D721Med (cell line): ENCODE measurements around the gene IFT172.

Source experiments
- DNase-seq: peaks from one replicate; pipeline ENCODE4 v3.0.0; 2011; ENCODE audit warnings: low spot score; ENCODE audit not compliant: insufficient read length
- FAIRE-seq: peaks from 2 replicates; lab custom pipeline; 2011; peaks lifted over from hg19 to GRCh38; lab: Jason Lieb, UNC
- TF ChIP-seq, protein P1 (sequence below): IDR thresholded peaks from 2 replicates; pipeline ENCODE4 v1.5.1; 2012; ENCODE audit warnings: mild to moderate bottlenecking, control low read depth; ENCODE audit not compliant: insufficient read depth; ENCODE audit errors: missing control alignments

Gene IFT172

DNA sequence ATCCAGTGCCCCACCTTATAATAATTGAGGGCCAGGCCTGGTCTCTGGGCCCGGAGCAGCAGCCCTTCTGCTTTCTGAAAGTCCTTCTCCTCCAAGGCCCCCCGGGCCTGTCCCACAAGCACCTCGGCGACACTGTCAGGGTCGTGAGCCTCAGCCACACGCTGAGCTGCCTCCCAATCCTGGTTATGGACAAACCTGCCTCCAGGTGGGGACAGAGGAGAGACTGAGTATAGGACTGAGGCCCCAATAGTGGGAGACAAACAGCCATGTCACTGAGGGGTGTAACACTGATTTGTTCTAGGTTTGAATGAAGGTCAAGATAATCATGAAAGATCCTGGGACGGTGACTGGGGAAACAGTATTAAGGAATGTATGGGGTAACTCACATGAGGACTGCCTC is 35.6 kb downstream of the IFT172 start:
- FAIRE-seq (no peak), DNase-seq (no peak)
- TF ChIP-seq, protein P1, sequence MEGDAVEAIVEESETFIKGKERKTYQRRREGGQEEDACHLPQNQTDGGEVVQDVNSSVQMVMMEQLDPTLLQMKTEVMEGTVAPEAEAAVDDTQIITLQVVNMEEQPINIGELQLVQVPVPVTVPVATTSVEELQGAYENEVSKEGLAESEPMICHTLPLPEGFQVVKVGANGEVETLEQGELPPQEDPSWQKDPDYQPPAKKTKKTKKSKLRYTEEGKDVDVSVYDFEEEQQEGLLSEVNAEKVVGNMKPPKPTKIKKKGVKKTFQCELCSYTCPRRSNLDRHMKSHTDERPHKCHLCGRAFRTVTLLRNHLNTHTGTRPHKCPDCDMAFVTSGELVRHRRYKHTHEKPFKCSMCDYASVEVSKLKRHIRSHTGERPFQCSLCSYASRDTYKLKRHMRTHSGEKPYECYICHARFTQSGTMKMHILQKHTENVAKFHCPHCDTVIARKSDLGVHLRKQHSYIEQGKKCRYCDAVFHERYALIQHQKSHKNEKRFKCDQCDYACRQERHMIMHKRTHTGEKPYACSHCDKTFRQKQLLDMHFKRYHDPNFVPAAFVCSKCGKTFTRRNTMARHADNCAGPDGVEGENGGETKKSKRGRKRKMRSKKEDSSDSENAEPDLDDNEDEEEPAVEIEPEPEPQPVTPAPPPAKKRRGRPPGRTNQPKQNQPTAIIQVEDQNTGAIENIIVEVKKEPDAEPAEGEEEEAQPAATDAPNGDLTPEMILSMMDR = no peak

DNA sequence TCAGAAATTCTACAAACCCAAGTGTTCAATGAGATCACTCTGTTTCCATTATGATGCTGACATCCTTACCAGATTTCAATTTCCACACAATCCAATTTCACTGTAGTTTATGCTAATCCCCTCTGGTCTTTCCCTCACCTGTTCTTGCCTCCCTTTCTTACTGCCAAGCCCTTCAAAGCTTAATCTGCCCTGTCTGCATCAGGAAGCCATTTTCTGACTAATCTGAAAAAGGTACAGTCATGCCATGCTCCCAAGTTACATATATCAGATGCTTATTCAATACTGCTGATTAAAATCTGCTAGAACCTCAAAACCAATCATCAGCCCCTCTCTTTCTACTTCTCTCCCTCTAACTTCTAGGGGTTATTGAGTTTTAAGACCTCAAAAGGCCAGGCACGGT is 38.4 kb downstream of the IFT172 start:
- DNase-seq = no peak
- FAIRE-seq = no peak
- TF ChIP-seq, protein P1 = no peak

GRCh38 chr2:27448381-27448780 is 41.2 kb downstream of the IFT172 start:
- DNase-seq (no peak), FAIRE-seq (no peak)
- TF ChIP-seq, protein P1 = no peak

DNA sequence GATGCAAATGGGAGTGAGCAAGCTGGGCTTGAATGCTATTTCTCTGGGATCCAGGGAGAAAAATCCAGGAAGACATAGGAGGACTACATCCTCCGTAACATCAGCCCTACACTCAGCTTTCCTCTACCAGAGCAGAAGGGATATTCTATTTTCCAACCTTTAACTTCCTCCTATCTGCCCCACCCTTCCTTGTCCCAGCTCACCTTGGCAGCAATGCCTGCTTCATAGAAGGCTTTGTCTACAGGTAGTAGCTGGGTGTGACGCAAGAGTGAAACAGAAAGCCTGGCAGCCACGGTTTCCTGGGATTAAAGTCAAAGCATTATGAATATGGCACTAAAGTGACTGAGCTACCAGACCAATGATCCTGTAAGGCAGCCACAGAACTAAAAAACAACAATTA is 43.5 kb downstream of the IFT172 start:
- FAIRE-seq (no peak), DNase-seq (no peak)

GRCh38 chr2:27445615-27446014 is 43.9 kb downstream of the IFT172 start:
- DNase-seq = no peak
- no peak for FAIRE-seq
- TF ChIP-seq, protein P1 = no peak

More for the DNA sequence above, 43.5 kb downstream of the IFT172 start:
- TF ChIP-seq, protein P1 = no peak

DNA sequence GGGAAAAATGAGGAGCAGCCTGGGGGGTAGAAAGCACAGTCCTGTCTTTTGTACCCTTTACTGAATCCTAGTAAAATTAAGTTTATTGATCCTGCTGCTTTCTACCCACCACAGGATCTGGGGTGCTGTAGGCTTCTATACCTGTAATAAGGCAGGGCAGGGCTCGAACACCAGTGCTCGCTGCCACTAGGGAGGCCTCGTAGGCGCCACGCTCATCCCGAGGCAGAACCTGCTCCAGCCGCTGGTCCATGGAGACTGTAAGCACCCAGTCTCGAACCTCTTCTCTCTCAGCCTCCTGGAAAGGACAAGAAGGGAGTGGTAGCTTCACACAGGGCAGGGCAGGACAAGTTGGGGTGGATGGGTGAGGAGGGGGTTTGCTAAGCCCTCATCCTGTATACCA is 44.4 kb downstream of the IFT172 start:
- DNase-seq = no peak
- no peak for FAIRE-seq
- TF ChIP-seq, protein P1 = no peak

DNA sequence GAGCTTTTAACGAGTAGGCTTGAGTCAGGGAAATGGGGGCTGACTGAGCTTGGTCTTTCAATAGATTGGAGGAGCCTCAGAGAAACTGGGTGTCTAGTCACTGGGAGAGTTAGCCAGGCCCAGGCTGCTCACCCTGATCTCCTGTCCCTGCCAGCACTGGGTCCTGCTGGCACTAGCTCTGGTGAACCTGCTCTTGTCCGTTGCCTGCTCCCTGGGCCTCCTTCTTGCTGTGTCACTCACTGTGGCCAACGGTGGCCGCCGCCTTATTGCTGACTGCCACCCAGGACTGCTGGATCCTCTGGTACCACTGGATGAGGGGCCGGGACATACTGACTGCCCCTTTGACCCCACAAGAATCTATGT is 46.6 kb downstream of the IFT172 start:
- TF ChIP-seq, protein P1 = no peak
- DNase-seq = no peak
- no peak for FAIRE-seq
